HG03045 (cell line): ENCODE data around the gene FGGY.
"Not testable (repeated sequence)": the region's sequence is repeated elsewhere in the genome, so short reads cannot be mapped to it uniquely, and the experiment has no call there.

Experiments used
- ATAC-seq: cut with Tn5 transposase; IDR thresholded peaks from one replicate; pipeline ENCODE4 v1.9.1; 2021; ENCODE audit warnings: mild to moderate bottlenecking, moderate library complexity; ENCODE audit not compliant: unreplicated experiment

FGGY gene

DNA sequence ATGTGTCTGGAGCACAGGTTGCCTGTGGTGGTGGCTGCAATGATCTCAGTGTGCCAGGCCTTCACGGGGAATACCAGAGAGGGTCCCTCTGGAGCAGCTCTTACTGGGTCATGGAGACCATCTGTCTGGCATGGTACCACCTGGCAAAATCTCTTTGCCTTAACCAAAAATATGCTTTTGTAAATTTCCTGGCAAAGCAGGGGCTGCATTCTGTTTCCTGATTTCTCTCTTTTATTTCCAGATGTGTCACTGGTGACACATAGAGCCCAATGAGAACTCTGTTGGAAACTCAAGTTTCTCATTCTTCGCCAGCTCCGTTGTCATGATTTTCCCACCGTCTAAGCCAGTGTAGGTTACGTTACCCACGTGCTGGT, 136.5 kb downstream of the FGGY start:
- no peak for ATAC-seq

DNA sequence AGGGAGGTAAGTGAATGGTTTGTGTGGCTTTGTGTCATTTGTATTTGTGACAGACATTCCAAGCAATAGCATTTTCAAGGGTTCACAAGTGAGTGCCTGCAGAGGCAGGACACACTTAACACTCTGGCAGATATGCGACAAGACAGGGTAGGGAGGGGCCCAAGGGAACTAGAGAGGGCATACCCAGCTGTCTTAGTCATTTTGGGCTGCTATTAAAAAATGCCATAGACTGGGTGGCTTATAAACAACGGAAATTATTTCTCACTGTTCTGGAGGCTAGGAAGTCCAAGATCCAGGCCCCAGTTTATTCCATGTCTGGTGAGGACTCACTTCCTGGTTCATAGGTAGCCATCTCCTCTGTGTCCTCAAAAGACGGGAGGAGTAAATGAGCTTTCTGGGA, 137.4 kb downstream of the FGGY start:
- no peak for ATAC-seq

DNA sequence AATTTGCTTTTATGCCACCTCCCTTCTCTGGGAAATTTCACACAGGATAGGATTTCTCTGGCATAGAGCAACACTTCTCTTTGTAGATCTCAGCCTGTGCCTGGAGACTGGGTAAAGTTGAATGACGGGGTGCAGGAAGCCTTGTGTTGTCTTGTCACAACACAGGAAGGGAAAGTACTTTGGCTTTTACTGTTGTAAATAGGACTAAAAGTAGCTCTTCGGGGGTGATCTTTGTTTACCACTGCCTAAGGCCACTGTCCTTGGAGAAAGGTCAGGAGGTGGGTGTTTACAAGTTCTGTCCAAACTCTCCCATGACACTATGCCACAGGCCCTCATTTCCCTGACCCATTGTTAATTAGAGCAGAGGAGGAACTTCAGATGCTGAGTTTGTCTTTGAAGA, 139.7 kb downstream of the FGGY start:
- no peak for ATAC-seq

DNA sequence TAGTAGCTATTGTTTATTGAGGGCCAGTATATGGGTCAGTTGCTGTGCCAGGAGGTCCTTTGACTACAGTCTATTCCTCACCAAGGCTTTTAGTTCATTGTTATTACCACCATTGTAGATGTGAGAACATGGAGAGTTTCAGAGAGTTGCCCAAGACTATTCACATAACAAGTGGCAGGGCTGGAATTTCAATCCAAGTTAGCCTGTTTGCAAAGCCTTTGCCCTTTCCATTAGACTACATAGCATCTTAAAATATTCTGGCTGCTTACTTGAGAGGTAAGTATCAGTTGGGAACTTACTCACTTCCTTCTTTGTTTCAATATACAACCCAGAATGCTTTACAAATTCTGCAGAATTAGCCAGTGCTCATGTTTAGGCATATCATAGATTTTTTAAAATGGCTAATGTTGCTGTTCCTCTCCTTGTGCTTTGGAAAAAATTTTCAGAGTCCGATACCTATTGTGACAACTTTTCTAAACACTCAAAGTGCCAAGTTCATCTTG, 141.2 kb downstream of the FGGY start:
- ATAC-seq = no peak

DNA sequence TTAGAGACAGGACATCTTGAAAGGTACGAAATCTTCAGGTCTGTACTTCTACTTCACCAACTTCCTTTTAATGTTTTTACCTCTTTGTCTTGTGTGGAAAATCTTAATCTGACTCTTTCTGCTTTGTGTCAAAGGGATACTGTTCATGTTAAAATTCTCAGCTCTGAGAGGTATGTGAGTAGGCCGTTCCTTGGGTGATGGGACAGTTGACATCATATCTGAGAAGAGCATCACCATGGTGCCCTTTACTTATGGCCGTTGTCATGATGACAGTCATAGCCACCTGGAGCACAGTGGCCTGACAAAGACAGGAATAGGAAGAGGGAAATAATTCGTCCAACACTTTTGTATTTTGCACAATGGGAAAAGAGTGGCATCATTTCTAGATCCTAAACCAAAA, 145.6 kb downstream of the FGGY start:
- no peak for ATAC-seq

DNA sequence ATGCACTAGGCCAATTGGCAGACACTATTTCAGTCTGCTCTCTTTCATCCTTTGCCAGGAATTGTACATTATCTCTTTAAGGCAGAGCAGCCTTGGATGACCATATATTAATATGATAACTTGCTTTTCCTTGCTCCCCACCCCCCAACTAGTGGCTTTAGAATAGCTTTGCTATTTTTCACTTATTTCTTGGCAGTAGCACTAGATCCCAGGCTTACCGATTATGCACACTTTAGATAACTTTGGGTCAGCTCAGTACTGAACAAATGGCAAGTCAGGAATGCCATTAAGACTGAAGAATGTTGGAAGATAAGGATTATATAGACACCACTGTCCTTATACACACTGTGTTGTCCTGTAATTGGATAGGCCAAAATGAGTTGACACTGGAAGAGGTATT, 146.4 kb downstream of the FGGY start:
- no peak for ATAC-seq

DNA sequence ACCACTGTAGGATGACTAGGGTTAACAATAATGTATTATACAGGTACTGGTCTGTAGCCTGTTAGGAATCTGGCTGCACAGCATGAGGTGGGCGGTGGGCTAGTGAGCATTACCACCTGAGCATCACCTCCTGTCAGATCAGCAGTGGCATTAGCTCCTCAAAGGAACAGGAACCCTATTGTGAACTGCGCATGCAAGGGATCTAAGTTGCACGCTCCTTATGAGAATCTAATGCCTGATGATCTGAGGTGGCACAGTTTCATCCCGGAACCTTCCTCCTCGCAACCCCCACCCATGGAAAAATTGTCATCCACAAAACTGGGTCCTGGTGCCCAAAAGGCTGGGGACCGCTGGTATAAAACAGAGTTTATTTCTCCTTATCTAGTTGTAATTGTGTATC, 147.6 kb downstream of the FGGY start:
- ATAC-seq = no peak

DNA sequence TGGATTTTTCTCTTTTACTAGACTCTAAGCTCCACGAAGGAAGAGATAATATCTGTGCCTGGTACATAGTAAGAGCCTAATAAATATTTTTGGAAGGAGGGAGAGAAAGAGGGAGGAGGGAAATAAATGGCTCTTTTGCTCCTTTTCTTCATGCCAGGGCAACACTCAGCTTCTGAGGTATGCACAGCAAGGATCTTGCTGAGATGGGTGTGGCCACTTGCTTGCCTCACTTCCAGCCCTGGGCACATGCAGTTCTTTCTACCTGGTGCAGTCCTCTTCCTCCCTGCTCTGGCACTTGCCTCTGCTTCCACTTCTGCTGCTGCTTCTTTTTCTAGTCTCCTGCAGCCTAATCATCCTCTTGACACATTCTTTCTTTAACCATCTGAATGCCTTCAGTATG, 148.1 kb downstream of the FGGY start:
- ATAC-seq = no peak

DNA sequence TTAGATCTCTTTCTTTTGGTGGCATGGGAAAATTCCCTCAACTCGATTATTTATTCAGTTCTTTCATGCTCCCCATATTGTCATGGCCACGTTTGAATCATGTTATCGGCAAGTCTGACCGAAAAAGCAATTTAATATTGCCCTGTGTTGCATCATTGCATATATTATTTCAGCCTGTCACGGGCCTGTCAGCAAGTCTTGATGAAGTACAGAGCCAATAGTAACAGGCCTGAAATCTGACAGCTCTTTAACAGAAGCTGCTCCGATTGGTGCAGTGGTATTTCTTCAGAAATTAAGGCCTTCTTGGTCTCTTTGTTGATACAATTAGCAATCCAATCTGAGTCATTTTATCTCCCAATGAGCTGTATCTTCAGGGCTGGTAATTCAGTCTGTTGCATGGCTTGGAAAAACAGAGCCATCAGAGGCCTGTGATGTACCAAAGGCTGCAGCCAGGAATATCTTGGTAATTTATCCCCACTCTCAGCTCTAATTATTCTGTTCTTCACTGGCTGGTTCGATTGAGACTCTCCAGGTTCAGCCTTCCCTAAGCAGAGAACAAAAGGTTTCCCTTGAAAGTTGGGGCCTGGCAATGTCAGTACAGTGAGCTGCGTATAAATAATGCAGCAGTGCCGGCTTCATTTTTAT, 149.5 kb downstream of the FGGY start:
- ATAC-seq = no peak

DNA sequence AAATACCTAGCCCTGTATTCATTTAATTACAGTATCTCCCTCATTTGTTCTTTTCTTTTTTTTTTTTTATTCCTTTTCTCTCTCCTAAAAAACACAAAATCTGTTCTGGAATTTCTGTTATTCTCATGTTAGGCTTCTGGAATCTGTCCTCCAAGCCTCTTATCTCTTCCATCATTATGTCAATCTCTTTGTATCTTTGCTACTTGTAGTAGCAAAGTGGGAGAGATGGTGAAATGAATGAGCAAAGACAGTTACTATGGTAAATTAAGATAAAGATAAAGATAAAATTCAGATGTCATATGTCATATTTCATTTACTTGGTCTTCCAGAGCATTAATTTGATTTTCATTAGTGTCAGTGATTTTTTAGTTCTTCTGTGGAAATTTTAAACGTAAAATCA, 155.1 kb downstream of the FGGY start:
- ATAC-seq = no peak

DNA sequence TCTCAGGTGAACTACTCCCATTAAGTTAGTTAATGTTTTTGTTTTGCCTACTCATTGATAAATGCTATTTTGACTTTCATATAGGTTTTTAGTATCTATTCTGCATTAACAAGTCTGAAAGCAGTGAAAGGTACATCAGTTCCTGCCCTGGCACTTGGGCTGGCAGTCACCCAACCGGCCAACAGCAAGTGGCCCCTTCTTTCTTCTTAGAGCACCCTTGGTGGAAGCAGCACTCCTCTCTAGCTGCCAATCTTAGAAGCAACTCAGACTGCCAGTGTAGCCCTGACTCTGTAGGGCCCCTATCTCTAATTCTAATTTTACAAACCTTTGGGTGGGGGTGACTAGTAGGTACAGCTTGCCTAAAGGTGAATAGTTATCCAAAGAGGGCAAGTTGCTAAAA, 155.7 kb downstream of the FGGY start:
- ATAC-seq = no peak

DNA sequence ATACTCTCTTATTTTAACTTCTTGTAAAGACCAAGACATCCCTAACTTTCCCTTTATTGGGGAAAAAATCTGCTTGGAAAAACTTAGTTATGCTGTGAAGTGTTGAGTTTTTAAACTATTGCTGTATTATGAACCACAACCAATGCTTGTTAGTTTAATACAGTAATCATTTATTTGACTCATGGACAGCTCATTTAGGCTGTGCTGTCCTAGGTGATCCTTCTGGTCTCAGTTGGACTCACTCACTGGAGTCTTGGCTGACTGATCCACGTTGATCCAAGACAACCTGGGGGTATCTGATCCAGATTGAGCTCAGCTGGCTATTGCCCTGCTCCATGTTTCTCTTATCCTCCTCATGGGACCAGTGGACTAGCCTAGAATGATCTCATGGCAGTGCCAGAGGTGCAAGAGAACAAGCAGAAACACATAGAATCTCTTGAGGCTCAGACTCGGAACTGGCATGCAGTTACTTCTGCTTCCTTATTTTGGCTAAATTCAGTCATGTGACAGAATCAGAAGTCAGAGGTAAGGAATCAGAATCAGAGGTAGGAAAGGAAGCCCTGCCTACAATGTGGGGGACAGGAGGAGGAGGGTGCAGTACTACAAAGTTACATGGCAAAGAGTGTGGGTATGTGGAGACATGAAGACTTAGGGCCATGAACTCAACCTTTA, 156.5 kb downstream of the FGGY start:
- ATAC-seq = no peak

DNA sequence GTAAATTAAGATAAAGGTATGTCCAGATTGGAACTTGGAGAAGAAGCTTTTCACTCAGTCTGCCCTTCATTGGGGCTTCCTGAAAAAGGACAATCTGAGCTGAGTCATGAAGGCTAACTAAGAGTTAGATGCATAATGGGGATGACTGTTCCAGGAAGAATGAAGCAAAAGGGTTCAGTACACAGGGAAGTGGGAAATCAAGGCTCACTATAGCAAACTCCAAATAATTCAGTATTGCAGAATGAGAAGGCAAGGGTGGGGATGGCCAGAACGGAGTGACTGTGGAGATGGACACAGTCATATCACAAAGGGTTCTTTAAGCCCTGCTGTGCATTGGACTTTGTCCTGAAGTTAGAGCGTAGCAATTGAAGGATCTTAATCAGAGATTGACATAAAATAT, 158.3 kb downstream of the FGGY start:
- ATAC-seq = no peak

DNA sequence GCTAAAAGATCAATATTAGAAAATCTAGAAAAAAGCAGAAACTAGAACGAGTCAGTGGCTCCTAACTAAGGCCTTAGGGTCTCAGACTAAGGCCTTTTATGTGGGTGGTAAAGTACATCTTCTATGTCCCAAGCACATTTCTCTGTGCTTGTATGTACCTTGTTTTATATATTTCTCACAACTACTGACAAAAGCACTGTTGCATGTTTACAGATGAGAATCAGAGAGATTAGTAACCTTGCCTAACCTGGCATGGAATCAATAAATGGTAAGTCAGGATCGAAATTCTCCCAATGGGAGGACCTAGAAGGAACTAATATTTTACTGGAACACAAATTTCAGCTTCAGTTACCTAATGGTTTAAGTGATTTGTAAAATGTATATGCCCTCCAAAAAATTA, 160.9 kb downstream of the FGGY start:
- no peak for ATAC-seq

DNA sequence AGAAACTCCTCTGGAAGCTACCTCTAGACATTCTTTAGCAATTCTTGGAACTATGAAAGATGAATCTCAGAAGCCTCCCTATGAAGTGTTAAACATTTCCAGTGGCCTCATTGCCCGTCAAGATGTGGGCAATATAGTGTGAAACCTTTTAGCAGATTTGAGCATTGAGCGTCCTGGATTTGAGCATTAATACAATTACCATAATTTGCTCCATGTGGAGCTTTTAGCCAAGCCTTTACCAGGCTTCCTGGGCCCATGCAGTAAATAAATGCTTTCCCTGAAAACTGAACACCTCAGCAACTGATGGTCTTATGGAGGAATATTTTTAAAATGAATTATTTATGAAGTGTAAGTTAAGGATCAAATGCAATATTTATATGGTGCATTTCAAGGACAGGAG, 162.0 kb downstream of the FGGY start:
- ATAC-seq = no peak

DNA sequence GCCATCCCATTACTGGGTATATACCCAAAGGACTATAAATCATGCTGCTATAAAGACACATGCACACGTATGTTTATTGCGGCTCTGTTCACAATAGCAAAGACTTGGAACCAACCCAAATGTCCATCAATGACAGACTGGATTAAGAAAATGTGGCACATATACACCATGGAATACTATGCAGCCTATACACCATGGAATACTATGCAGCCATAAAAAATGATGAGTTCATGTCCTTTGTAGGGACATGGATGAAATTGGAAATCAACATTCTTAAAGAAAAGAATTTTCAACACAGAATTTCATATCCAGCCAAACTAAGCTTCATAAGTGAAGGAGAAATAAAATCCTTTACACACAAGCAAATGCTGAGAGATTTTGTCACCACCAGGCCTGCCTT, 166.0 kb downstream of the FGGY start:
- not testable (repeated sequence) for ATAC-seq

DNA sequence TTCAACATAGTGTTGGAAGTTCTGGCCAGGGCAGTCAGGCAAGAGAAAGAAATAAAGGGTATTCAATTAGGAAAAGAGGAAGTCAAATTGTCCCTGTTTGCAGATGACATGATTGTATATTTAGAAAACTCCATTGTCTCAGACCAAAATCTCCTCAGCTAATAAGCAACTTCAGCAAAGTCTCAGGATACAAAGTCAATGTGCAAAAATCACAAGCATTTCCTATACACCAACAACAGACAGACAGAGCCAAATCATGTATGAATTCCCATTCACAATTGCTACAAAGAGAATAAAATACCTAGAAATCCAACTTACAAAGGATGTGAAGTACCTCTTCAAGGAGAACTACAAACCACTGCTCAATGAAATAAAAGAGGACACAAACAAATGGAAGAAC, 168.6 kb downstream of the FGGY start:
- not testable (repeated sequence) for ATAC-seq

DNA sequence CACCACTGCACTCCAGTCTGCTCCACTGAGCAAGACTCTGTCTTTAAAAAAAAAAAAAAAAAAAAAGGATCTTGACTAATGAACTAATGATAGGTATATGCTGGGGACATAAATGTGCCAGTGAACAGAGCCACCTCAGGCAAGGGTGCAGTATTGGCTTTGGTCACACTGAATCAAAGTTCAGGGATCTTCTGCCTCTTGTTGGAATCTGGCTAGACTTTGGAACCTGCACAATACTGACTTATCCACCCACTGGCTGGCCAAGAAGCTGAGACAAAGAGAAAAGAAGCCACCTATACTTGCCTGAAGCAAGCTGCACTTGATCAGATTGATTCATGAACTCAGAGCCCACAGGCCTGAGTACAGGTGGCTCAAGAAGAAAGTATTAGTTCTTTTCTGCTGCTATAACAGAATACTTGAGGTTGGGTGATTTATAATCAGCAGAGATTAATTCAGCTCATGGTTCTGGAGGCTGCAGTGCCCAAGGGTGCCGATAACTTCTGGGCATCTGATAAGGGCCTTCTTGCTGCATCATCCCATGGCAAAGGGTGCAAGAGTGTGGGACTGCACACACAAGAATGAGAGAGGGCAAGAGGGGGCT, 172.0 kb downstream of the FGGY start:
- no peak for ATAC-seq

DNA sequence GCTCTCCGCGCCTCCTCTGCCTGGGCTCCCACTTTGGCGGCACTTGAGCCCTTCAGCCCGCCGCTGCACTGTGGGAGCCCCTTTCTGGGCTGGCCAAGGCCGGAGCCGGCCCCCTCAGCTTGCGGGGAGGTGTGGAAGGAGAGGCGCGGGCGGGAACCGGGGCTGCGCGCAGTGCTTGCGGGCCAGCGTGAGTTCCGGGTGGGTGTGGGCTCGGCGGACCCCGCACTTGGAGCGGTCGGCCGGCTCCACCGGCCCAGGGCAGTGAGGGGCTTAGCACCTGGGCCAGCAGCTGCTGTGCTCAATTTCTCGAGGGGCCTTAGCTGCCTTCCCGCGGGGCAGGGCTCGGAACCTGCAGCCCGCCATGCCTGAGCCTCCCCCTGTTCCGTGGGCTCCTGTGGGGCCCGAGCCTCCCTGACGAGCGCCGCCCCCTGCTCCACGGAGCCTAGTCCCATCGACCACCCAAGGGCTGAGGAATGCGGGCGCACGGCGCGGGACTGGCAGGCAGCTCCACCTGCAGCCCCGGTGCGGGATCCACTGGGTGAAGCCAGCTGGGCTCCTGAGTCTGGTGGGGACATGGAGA, 175.2 kb downstream of the FGGY start:
- not testable (repeated sequence) for ATAC-seq

DNA sequence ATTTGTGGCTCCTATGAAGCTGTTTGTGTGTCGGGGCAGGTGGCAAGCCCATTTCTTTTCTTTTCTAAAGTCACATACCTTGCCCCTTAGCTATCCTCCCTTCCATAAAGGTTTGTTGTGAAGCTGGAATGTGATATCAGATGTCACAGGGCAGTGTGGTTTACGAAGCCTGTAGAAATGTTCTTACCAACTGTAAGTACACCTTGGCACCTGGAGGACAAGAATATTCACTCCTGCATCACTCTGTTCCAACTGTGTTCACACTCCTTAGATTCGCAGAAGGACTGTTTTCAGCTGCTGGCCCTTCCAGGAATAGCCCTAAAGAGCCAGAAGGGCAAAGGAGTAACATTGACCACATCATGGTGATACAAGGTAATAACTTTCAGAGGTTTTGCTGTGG, 176.9 kb downstream of the FGGY start:
- ATAC-seq = no peak

DNA sequence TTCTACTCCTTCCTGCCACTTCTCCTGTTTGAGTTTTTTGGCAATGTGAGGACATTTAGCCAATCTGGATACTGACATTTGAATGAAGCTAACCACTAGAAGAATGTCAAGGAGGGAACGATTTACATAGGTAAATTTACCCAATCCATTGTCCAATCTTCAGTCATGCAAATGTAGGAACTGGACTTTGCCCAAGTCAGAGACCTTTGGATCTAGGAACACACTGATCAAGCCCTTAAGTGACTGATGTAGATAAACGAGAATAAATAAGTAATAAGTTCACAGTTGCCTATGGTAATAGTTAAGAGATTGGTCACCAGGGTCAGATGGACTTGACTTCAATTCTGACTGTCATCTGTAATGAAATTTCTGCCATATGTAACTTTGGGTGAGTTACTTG, 177.6 kb downstream of the FGGY start:
- no peak for ATAC-seq

DNA sequence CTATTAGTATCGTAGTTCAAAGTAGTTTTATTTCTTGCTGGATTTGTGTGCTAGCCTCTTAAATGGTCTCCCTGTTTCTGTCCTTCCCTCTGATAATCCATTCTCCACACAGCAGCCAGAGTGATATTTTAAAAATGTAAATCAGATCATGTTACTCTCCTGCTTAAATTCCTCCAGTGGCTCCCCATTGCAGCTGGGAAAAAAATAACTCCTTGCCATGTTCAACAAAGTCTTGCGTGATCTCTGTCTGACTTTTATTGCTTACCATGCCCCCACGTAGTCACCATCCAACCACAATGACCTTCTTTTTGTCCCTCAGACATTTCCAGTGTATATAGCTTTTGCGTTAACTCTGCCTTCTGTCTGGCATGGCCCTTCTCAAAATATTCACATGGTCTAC, 178.8 kb downstream of the FGGY start:
- no peak for ATAC-seq
